Ishikawa (cell line): Measurements from ENCODE around the gene HHAT.

Source experiments
- CEBPB ChIP-seq: IDR thresholded peaks from 2 replicates; pipeline ENCODE4 v1.6.1; 2012
- CREB1 ChIP-seq: IDR thresholded peaks from 2 replicates; pipeline ENCODE4 v1.6.1; 2012; ENCODE audit warnings: low read depth
- EGR1 ChIP-seq: IDR thresholded peaks from 2 replicates; pipeline ENCODE4 v1.6.1; 2012
- EP300 ChIP-seq: IDR thresholded peaks from 2 replicates; pipeline ENCODE4 v1.6.1; 2012; ENCODE audit warnings: borderline replicate concordance
- FOXM1 ChIP-seq: IDR thresholded peaks from 2 replicates; pipeline ENCODE4 v1.6.1; 2012; ENCODE audit warnings: low read depth, borderline replicate concordance
- RAD21 ChIP-seq: IDR thresholded peaks from 2 replicates; pipeline ENCODE4 v1.6.1; 2012; ENCODE audit warnings: low read depth
- TAF1 ChIP-seq: IDR thresholded peaks from 2 replicates; pipeline ENCODE4 v1.6.1; 2012; ENCODE audit warnings: low read depth, mild to moderate bottlenecking
- TCF12 ChIP-seq: IDR thresholded peaks from 2 replicates; pipeline ENCODE4 v1.6.1; 2012; ENCODE audit warnings: low read depth
- YY1 ChIP-seq: IDR thresholded peaks from 2 replicates; pipeline ENCODE4 v1.6.1; 2012; ENCODE audit warnings: low read depth
- TF ChIP-seq, protein P1 (sequence below): IDR thresholded peaks from 2 replicates; pipeline ENCODE4 v1.6.1; 2012
- TF ChIP-seq, protein P2 (sequence below): IDR thresholded peaks from 2 replicates; pipeline ENCODE4 v1.6.1; 2012; ENCODE audit warnings: low read depth, mild to moderate bottlenecking
- TF ChIP-seq, protein P3 (sequence below): IDR thresholded peaks from 2 replicates; pipeline ENCODE4 v1.6.1; 2012

GRCh38 chr1:210565306-210565705, 236.6 kb downstream of the HHAT start:
- TF ChIP-seq FOXM1 (no peak), YY1 (no peak), EP300 (no peak), RAD21 (no peak), EGR1 (no peak), CREB1 (no peak), TAF1 (no peak), TCF12 (no peak), CEBPB (no peak)
- TF ChIP-seq, protein P1, sequence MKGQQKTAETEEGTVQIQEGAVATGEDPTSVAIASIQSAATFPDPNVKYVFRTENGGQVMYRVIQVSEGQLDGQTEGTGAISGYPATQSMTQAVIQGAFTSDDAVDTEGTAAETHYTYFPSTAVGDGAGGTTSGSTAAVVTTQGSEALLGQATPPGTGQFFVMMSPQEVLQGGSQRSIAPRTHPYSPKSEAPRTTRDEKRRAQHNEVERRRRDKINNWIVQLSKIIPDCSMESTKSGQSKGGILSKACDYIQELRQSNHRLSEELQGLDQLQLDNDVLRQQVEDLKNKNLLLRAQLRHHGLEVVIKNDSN, result no peak
- TF ChIP-seq, protein P2, sequence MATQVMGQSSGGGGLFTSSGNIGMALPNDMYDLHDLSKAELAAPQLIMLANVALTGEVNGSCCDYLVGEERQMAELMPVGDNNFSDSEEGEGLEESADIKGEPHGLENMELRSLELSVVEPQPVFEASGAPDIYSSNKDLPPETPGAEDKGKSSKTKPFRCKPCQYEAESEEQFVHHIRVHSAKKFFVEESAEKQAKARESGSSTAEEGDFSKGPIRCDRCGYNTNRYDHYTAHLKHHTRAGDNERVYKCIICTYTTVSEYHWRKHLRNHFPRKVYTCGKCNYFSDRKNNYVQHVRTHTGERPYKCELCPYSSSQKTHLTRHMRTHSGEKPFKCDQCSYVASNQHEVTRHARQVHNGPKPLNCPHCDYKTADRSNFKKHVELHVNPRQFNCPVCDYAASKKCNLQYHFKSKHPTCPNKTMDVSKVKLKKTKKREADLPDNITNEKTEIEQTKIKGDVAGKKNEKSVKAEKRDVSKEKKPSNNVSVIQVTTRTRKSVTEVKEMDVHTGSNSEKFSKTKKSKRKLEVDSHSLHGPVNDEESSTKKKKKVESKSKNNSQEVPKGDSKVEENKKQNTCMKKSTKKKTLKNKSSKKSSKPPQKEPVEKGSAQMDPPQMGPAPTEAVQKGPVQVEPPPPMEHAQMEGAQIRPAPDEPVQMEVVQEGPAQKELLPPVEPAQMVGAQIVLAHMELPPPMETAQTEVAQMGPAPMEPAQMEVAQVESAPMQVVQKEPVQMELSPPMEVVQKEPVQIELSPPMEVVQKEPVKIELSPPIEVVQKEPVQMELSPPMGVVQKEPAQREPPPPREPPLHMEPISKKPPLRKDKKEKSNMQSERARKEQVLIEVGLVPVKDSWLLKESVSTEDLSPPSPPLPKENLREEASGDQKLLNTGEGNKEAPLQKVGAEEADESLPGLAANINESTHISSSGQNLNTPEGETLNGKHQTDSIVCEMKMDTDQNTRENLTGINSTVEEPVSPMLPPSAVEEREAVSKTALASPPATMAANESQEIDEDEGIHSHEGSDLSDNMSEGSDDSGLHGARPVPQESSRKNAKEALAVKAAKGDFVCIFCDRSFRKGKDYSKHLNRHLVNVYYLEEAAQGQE, result no peak
- TF ChIP-seq, protein P3, sequence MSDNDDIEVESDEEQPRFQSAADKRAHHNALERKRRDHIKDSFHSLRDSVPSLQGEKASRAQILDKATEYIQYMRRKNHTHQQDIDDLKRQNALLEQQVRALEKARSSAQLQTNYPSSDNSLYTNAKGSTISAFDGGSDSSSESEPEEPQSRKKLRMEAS, result no peak
